GM23338 (cell line): ENCODE data around the gene DIO3. TPM values are rescaled to one million over a fixed set of nuclear protein-coding genes. Genes with fewer than 3 reads are reported as not detected.
"Not testable (repeated sequence)": the region's sequence is repeated elsewhere in the genome, so short reads cannot be mapped to it uniquely, and the experiment has no call there.

Experiments used
- ATAC-seq: fragments of 200-7000 bp; cut with Tn5 transposase; 3 replicates; pipeline ENCODE4 v1.9.1; 2020
- DNase-seq: peaks from one replicate; pipeline ENCODE4 v3.0.0-alpha.2; 2015; ENCODE audit warnings: low spot score
- H2AFZ ChIP-seq: fragments of 200-600 bp; sonication (generic); 2 replicates; pipeline ENCODE4 v1.8.0; 2016; ENCODE audit warnings: antibody characterized with exemption, mild to moderate bottlenecking, moderate library complexity
- H3F3A ChIP-seq: fragments of 200-600 bp; sonication (generic); replicated peaks from 2 replicates; pipeline ENCODE4 v1.8.0; 2017; ENCODE audit warnings: antibody characterized with exemption, mixed run types, low read depth
- H3K27ac ChIP-seq: fragments of 200-600 bp; sonication (generic); 2 replicates; pipeline ENCODE4 v1.6.1; 2016; ENCODE audit warnings: low read depth
- H3K27me3 ChIP-seq: fragments of 200-600 bp; sonication (generic); 2 replicates; pipeline ENCODE4 v1.8.0; 2016; ENCODE audit warnings: mild to moderate bottlenecking, mixed run types, moderate library complexity; ENCODE audit not compliant: insufficient read depth
- H3K36me3 ChIP-seq: fragments of 200-600 bp; sonication (generic); 2 replicates; pipeline ENCODE4 v1.8.0; 2016; ENCODE audit warnings: mild to moderate bottlenecking; ENCODE audit not compliant: insufficient read depth
- H3K4me1 ChIP-seq: fragments of 200-600 bp; sonication (generic); 2 replicates; pipeline ENCODE4 v1.8.0; 2016; ENCODE audit warnings: mild to moderate bottlenecking, moderate library complexity; ENCODE audit not compliant: insufficient read depth
- H3K4me2 ChIP-seq: fragments of 200-600 bp; sonication (generic); 2 replicates; pipeline ENCODE4 v1.7.1; 2017; ENCODE audit warnings: mixed run types
- H3K4me3 ChIP-seq: fragments of 200-600 bp; sonication (generic); 2 replicates; pipeline ENCODE4 v1.6.1; 2016; ENCODE audit warnings: mixed run types
- H3K79me2 ChIP-seq: fragments of 200-600 bp; sonication (generic); replicated peaks from 2 replicates; pipeline ENCODE4 v1.8.0; 2017; ENCODE audit warnings: mild to moderate bottlenecking; ENCODE audit not compliant: insufficient read depth
- H3K9me2 ChIP-seq: fragments of 200-600 bp; sonication (generic); 2 replicates; pipeline ENCODE4 v1.8.0; 2017; ENCODE audit not compliant: insufficient read depth
- H4K20me1 ChIP-seq: fragments of 200-600 bp; sonication (generic); replicated peaks from 2 replicates; pipeline ENCODE4 v1.8.0; 2017; ENCODE audit warnings: mild to moderate bottlenecking; ENCODE audit not compliant: insufficient read depth
- H3K27ac Mint-ChIP-seq: 2 replicates; pipeline ENCODE4 v1.8.0; 2020; ENCODE audit warnings: inconsistent platforms, mild to moderate bottlenecking, moderate library complexity, mixed read lengths
- H3K27me3 Mint-ChIP-seq: 3 replicates; pipeline ENCODE4 v1.8.0; 2022; ENCODE audit warnings: low read depth, mild to moderate bottlenecking, moderate library complexity, mixed read lengths, inconsistent platforms; ENCODE audit not compliant: insufficient read depth, poor library complexity
- H3K36me3 Mint-ChIP-seq: 3 replicates; pipeline ENCODE4 v1.8.0; 2021; ENCODE audit warnings: low read depth, mild to moderate bottlenecking, inconsistent platforms, moderate library complexity, mixed read lengths
- H3K4me1 Mint-ChIP-seq: 3 replicates; pipeline ENCODE4 v1.8.0; 2020; ENCODE audit warnings: mild to moderate bottlenecking, inconsistent platforms, mixed read lengths
- H3K4me3 Mint-ChIP-seq: 3 replicates; pipeline ENCODE4 v1.8.0; 2021; ENCODE audit warnings: moderate library complexity, mild to moderate bottlenecking, inconsistent platforms, mixed read lengths
- H3K9me3 Mint-ChIP-seq: 3 replicates; pipeline ENCODE4 v1.8.0; 2020; ENCODE audit warnings: moderate library complexity, mild to moderate bottlenecking, inconsistent platforms, mixed read lengths
- CREB1 ChIP-seq: fragments of 250-450 bp; sonication (Bioruptor Pico); IDR thresholded peaks from 2 replicates; pipeline ENCODE4 v1.5.0; 2020; ENCODE audit warnings: low read depth, mild to moderate bottlenecking, moderate library complexity
- EZH2 ChIP-seq: fragments of 200-600 bp; sonication (generic); IDR thresholded peaks from one replicate; pipeline ENCODE4 v1.8.0; 2017; ENCODE audit warnings: antibody characterized with exemption, mild to moderate bottlenecking, low read depth; ENCODE audit not compliant: unreplicated experiment
- JUNB ChIP-seq: IDR thresholded peaks from one replicate; pipeline ENCODE4 v1.6.1; 2016; ENCODE audit warnings: antibody characterized with exemption; ENCODE audit not compliant: unreplicated experiment
- NANOG ChIP-seq: IDR thresholded peaks from 2 replicates; pipeline ENCODE4 v1.6.1; 2016; ENCODE audit warnings: antibody characterized with exemption, borderline replicate concordance
- POLR2AphosphoS5 ChIP-seq: IDR thresholded peaks from 2 replicates; pipeline ENCODE4 v1.6.1; 2016; ENCODE audit warnings: antibody characterized with exemption, low read depth
- STAT1 ChIP-seq: IDR thresholded peaks from one replicate; pipeline ENCODE4 v1.6.1; 2016; ENCODE audit warnings: antibody characterized with exemption; ENCODE audit not compliant: unreplicated experiment
- ZNF114 ChIP-seq: fragments of 250-450 bp; sonication (Bioruptor Pico); IDR thresholded peaks from 2 replicates; pipeline ENCODE4 v1.5.0; 2020; ENCODE audit warnings: mild to moderate bottlenecking, moderate library complexity
- ZNF331 ChIP-seq: fragments of 250-450 bp; sonication (Bioruptor Pico); IDR thresholded peaks from 2 replicates; pipeline ENCODE4 v1.5.0; 2020; ENCODE audit warnings: low read depth, mild to moderate bottlenecking, moderate library complexity
- polyA plus RNA-seq: library from polyadenylated mRNA; unstranded; fragments of >200 nt; fragmentation: Nextera tagmentation; extraction: Ambion mirVana; gene quantifications from 2 replicates; pipeline ENCODE4 v1.2.1, GENCODE V29; 2016
- total RNA-seq: library from RNA; depleted of rRNA; stranded (reverse); fragments of >200 nt; shearing (Covaris generic); gene quantifications from 2 replicates; pipeline ENCODE4 v1.2.3, GENCODE V29; 2014
- TF ChIP-seq, protein P1 (sequence below), 2 experiments: fragments of 200-600 bp in 1 of 2; sonication (generic) in 1 of 2; conservative IDR thresholded peaks; 2 replicates each; pipeline versions ENCODE4 v1.5.1 to v1.6.1; 2016 to 2017; ENCODE audit warnings: antibody characterized with exemption in 2 of 2, low read depth in 2 of 2, mild to moderate bottlenecking in 2 of 2, moderate library complexity in 1 of 2
- TF ChIP-seq, protein P2 (sequence below): IDR thresholded peaks from 2 replicates; pipeline ENCODE4 v1.6.1; 2016; ENCODE audit warnings: antibody characterized with exemption
- TF ChIP-seq, protein P3 (sequence below): fragments of 250-450 bp; sonication (Bioruptor Pico); IDR thresholded peaks from 2 replicates; pipeline ENCODE4 v1.5.0; 2020; ENCODE audit warnings: mild to moderate bottlenecking, moderate library complexity

The DIO3 gene
- total and polyA plus RNA-seq, 2 experiments from 2014 or later: 0.10 to 0.28 TPM

DNA sequence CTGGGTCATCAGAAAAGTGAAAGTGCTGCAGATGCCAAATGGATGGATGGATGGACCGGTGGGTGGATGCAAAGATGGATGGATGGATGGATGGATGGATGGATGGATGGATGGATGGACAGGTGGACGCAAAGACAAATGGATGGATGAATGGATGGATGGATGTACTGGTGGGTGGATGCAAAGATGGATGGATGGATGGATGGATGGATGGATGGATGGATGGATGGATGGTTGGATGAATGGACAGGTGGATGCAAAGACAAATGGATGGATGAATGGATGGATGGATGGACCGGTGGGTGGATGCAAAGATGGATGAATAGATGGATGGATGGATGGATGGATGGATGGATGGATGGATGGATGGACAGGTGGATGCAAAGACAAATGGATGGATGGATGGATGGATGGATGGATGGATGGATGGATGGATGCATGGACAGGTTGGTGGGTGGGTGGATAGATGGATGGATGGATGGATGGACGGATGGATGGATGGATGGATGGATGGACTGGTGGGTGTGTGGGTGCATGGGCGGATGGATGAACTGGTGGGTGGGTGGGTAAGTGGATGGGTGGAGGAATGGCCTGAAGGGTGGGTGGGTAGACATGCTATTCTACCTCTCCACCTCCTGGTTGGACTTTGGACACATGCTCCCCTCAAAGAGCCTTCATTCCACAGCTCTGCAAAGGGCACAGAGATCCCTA lies 10.9 kb upstream of the DIO3 start:
- not testable (repeated sequence) for H3K4me1 ChIP-seq, H3K4me1 Mint-ChIP-seq, H3K4me3 ChIP-seq, H3K27ac ChIP-seq, DNase-seq, H3K9me2 ChIP-seq, ATAC-seq, H3F3A ChIP-seq, H3K36me3 Mint-ChIP-seq, H3K79me2 ChIP-seq, H3K9me3 Mint-ChIP-seq, H4K20me1 ChIP-seq, H3K27me3 ChIP-seq, H3K4me3 Mint-ChIP-seq, H3K36me3 ChIP-seq, H2AFZ ChIP-seq, H3K27ac Mint-ChIP-seq, H3K4me2 ChIP-seq
- H3K27me3 Mint-ChIP-seq: peaks cover 21% of the 10 kb centered on the region

DNA sequence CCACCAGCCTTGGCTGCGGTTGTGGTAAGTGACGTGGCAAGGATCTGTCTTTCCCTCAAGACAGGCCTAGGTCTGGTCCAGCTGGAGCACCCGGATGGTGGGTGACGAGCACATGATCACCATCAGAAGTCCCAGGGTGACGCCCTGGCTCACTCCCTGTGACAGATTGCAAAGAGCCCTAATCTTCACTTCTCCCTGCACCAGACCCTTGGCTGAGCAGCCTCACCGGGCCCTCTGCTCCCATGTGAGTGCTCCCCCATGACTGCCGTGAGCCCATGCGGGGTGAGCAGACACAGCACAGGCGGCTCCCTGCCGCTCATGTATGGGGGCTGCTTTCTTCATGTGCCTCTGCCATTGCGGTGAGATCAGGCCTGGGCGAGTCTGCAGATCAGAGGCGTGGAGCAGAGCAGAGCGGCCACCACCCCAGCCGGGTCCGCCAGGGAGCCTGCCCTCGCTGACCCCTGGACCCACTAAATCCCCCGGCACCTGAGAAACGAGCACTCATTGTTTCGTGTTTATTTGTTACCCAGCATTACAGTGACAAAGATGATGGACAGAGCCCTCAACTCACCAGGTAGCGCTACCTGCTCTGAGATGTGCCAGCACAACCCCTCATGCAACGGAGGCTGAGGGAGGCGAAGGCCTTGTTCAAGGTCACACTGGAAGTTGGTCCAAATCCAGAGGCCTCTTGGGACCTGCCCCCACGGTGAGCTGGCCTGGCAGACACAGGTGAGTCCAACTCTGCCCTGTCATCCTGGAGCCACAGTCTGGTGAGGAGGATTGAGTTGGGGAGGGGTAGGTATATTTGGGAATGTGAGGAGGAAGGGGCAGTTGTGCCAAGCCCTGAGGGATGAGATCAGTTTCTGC lies 9.3 kb upstream of the DIO3 start:
- Mint-ChIP-seq H3K9me3 (no peaks in the 10 kb centered on the region; the same call in 2 of the 3 replicates), H3K36me3 (no peaks in the 10 kb centered on the region; the same call in 2 of the 3 replicates), H3K27me3 (peaks cover 22% of the 10 kb centered on the region), H3K4me3 (no peak overlapping the region), H3K4me1 (no peaks in the 10 kb centered on the region; the same call in 2 of the 3 replicates), H3K27ac (no peak overlapping the region)
- no peak overlapping the region for H2AFZ ChIP-seq
- H3K4me1 ChIP-seq: no peaks in the 10 kb centered on the region
- DNase-seq (no peak), ATAC-seq (no peak)
- H3K4me3 ChIP-seq: no peak overlapping the region
- no peaks in the 10 kb centered on the region for H3K9me2 ChIP-seq
- H3K79me2 ChIP-seq: no peaks in the 10 kb centered on the region
- no peak overlapping the region for H3K27ac ChIP-seq
- H4K20me1 ChIP-seq: no peaks in the 10 kb centered on the region
- H3K27me3 ChIP-seq: peaks cover 4% of the 10 kb centered on the region; the same call in 1 of the 2 replicates
- no peak overlapping the region for H3K4me2 ChIP-seq
- no peaks in the 10 kb centered on the region for H3K36me3 ChIP-seq
- no peaks in the 10 kb centered on the region for H3F3A ChIP-seq
- TF ChIP-seq POLR2AphosphoS5: no peak
- no peak for TF ChIP-seq EZH2
- no peak for TF ChIP-seq ZNF114 (CRISPR knock-in tag)
- no peak for TF ChIP-seq CREB1 (CRISPR knock-in tag)
- TF ChIP-seq, protein P1, sequence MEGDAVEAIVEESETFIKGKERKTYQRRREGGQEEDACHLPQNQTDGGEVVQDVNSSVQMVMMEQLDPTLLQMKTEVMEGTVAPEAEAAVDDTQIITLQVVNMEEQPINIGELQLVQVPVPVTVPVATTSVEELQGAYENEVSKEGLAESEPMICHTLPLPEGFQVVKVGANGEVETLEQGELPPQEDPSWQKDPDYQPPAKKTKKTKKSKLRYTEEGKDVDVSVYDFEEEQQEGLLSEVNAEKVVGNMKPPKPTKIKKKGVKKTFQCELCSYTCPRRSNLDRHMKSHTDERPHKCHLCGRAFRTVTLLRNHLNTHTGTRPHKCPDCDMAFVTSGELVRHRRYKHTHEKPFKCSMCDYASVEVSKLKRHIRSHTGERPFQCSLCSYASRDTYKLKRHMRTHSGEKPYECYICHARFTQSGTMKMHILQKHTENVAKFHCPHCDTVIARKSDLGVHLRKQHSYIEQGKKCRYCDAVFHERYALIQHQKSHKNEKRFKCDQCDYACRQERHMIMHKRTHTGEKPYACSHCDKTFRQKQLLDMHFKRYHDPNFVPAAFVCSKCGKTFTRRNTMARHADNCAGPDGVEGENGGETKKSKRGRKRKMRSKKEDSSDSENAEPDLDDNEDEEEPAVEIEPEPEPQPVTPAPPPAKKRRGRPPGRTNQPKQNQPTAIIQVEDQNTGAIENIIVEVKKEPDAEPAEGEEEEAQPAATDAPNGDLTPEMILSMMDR (conservative IDR thresholded peaks at IDR 0.05; ENCODE audit: low read depth in 2 of 2): no peak
- no peak for TF ChIP-seq JUNB
- TF ChIP-seq, protein P2, sequence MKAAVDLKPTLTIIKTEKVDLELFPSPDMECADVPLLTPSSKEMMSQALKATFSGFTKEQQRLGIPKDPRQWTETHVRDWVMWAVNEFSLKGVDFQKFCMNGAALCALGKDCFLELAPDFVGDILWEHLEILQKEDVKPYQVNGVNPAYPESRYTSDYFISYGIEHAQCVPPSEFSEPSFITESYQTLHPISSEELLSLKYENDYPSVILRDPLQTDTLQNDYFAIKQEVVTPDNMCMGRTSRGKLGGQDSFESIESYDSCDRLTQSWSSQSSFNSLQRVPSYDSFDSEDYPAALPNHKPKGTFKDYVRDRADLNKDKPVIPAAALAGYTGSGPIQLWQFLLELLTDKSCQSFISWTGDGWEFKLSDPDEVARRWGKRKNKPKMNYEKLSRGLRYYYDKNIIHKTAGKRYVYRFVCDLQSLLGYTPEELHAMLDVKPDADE: no peak
- TF ChIP-seq STAT1: no peak
- TF ChIP-seq, protein P3, sequence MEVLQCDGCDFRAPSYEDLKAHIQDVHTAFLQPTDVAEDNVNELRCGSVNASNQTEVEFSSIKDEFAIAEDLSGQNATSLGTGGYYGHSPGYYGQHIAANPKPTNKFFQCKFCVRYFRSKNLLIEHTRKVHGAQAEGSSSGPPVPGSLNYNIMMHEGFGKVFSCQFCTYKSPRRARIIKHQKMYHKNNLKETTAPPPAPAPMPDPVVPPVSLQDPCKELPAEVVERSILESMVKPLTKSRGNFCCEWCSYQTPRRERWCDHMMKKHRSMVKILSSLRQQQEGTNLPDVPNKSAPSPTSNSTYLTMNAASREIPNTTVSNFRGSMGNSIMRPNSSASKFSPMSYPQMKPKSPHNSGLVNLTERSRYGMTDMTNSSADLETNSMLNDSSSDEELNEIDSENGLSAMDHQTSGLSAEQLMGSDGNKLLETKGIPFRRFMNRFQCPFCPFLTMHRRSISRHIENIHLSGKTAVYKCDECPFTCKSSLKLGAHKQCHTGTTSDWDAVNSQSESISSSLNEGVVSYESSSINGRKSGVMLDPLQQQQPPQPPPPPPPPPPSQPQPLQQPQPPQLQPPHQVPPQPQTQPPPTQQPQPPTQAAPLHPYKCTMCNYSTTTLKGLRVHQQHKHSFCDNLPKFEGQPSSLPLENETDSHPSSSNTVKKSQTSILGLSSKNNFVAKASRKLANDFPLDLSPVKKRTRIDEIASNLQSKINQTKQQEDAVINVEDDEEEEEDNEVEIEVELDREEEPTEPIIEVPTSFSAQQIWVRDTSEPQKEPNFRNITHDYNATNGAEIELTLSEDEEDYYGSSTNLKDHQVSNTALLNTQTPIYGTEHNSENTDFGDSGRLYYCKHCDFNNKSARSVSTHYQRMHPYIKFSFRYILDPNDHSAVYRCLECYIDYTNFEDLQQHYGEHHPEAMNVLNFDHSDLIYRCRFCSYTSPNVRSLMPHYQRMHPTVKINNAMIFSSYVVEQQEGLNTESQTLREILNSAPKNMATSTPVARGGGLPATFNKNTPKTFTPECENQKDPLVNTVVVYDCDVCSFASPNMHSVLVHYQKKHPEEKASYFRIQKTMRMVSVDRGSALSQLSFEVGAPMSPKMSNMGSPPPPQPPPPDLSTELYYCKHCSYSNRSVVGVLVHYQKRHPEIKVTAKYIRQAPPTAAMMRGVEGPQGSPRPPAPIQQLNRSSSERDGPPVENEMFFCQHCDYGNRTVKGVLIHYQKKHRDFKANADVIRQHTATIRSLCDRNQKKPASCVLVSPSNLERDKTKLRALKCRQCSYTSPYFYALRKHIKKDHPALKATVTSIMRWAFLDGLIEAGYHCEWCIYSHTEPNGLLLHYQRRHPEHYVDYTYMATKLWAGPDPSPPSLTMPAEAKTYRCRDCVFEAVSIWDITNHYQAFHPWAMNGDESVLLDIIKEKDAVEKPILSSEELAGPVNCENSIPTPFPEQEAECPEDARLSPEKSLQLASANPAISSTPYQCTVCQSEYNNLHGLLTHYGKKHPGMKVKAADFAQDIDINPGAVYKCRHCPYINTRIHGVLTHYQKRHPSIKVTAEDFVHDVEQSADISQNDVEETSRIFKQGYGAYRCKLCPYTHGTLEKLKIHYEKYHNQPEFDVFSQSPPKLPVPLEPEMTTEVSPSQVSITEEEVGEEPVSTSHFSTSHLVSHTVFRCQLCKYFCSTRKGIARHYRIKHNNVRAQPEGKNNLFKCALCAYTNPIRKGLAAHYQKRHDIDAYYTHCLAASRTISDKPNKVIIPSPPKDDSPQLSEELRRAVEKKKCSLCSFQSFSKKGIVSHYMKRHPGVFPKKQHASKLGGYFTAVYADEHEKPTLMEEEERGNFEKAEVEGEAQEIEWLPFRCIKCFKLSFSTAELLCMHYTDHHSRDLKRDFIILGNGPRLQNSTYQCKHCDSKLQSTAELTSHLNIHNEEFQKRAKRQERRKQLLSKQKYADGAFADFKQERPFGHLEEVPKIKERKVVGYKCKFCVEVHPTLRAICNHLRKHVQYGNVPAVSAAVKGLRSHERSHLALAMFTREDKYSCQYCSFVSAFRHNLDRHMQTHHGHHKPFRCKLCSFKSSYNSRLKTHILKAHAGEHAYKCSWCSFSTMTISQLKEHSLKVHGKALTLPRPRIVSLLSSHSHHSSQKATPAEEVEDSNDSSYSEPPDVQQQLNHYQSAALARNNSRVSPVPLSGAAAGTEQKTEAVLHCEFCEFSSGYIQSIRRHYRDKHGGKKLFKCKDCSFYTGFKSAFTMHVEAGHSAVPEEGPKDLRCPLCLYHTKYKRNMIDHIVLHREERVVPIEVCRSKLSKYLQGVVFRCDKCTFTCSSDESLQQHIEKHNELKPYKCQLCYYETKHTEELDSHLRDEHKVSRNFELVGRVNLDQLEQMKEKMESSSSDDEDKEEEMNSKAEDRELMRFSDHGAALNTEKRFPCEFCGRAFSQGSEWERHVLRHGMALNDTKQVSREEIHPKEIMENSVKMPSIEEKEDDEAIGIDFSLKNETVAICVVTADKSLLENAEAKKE (CRISPR knock-in tag): no peak
- no peak for TF ChIP-seq NANOG
- TF ChIP-seq ZNF331 (CRISPR knock-in tag): no peak
